ENCODE results near the gene ZMIZ1.
A peak's percentile ranks its signal among the peaks of the same experiment; 100 is the strongest.

ZMIZ1 gene

DNA sequence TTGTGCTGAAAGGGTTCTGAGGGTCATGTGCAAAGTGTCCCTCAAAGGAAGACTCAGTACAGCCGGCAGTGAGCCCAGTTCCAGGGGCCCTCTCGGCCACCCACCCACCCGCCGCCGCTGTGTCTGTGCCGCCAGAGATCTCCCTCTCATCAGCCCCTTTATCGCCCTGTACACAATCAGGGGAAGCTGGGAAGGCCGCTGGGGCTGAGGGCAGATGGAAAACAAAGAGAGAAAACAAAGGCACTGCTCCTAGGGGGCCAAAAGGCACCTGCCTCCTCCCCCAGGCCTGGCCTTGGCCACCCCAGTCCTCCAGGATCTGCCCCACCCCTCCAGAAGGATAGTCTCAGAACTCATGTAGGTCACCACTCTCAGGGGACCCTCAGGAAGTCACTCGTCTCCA, 67.0 kb downstream of the ZMIZ1 start:
- Histone ChIP-seq H2AFZ (ENCODE audit: low read length) (no peak overlapping the region), H3F3A (ENCODE audit: low read depth) (peaks cover 6% of the 10 kb centered on the region; the same call in 1 of the 2 replicates), H3K4me3 (ENCODE audit: low read length, poor library complexity, severe bottlenecking) (peak overlapping the region; percentile 80), H3K4me2 (ENCODE audit: low read depth, low read length, poor library complexity, severe bottlenecking) (peak overlapping the region; percentile 97), H3K9me2 (replicated peaks; ENCODE audit: low read depth, low read length) (no peaks in the 10 kb centered on the region), H3K27me3 (ENCODE audit: insufficient read depth, low read length, poor library complexity, severe bottlenecking) (no peaks in the 10 kb centered on the region), H3K9me3 (ENCODE audit: insufficient read depth, low read depth, low read length) (no peaks in the 10 kb centered on the region), H3K9ac (ENCODE audit: low read depth, low read length, poor library complexity, severe bottlenecking) (peak overlapping the region; percentile 99), H4K20me1 (ENCODE audit: insufficient read depth, low read length, poor library complexity, severe bottlenecking) (no peaks in the 10 kb centered on the region), H3K4me1 (ENCODE audit: insufficient read depth, low read length, poor library complexity, severe bottlenecking) (peaks cover 95% of the 10 kb centered on the region), H3K79me2 (ENCODE audit: insufficient read depth, low read length) (peaks cover 95% of the 10 kb centered on the region), H3K36me3 (ENCODE audit: insufficient read depth, low read length) (peaks cover 29% of the 10 kb centered on the region; the same call in 1 of the 2 replicates)
- TF ChIP-seq, protein P1, sequence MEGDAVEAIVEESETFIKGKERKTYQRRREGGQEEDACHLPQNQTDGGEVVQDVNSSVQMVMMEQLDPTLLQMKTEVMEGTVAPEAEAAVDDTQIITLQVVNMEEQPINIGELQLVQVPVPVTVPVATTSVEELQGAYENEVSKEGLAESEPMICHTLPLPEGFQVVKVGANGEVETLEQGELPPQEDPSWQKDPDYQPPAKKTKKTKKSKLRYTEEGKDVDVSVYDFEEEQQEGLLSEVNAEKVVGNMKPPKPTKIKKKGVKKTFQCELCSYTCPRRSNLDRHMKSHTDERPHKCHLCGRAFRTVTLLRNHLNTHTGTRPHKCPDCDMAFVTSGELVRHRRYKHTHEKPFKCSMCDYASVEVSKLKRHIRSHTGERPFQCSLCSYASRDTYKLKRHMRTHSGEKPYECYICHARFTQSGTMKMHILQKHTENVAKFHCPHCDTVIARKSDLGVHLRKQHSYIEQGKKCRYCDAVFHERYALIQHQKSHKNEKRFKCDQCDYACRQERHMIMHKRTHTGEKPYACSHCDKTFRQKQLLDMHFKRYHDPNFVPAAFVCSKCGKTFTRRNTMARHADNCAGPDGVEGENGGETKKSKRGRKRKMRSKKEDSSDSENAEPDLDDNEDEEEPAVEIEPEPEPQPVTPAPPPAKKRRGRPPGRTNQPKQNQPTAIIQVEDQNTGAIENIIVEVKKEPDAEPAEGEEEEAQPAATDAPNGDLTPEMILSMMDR (conservative IDR thresholded peaks at IDR 0.05; ENCODE audit: low read length): no peak
- no peak for TF ChIP-seq EZH2phosphoT487 (IDR thresholded peaks at IDR 0.05; ENCODE audit: borderline replicate concordance)

DNA sequence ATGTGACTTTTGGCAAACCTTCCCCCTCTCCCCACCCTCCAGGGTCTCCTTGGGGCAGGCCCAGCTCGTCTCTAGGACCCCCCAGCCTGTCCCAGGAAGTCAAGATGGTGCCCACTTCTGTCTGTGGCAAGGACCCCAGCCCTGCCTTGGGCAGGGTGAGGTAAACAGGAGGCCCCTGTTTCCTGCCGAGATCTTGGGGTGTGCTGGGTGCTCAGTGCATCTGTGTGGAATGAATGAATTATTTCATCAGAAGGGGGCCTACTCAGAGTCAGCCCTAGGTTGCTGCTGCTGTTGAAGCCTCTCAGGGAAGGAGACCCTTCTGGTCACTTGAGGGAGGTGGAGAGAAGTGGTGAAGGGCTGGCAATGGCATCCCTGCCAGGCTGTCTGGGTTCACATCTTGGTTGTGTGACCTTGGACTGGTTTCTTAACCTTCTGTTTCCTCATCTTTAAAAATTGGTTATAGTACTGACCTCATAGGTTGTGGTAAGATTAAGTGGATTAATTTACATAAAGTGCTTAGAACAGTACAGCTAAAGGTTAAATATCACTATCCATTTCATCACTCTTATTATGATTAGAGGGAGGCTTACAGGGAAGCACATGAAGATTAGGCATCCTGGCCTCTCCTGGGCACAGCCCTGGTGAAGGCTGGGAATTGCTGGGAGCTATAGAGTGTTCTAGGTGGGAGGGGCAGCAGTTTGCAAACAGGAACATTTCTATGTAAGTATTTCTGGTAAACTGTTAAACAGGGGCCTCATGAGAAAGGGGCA, 67.7 kb downstream of the ZMIZ1 start:
- Histone ChIP-seq H3K4me3 (ENCODE audit: low read length, poor library complexity, severe bottlenecking) (peak overlapping the region; percentile 80), H3K4me2 (ENCODE audit: low read depth, low read length, poor library complexity, severe bottlenecking) (peak overlapping the region; percentile 97), H4K20me1 (ENCODE audit: insufficient read depth, low read length, poor library complexity, severe bottlenecking) (no peaks in the 10 kb centered on the region), H3K36me3 (ENCODE audit: insufficient read depth, low read length) (peaks cover 29% of the 10 kb centered on the region; the same call in 1 of the 2 replicates), H3K27me3 (ENCODE audit: insufficient read depth, low read length, poor library complexity, severe bottlenecking) (no peaks in the 10 kb centered on the region), H3K9me2 (replicated peaks; ENCODE audit: low read depth, low read length) (no peaks in the 10 kb centered on the region), H3F3A (ENCODE audit: low read depth) (peaks cover 6% of the 10 kb centered on the region; the same call in 1 of the 2 replicates), H3K9me3 (ENCODE audit: insufficient read depth, low read depth, low read length) (no peaks in the 10 kb centered on the region), H2AFZ (ENCODE audit: low read length) (no peak overlapping the region), H3K4me1 (ENCODE audit: insufficient read depth, low read length, poor library complexity, severe bottlenecking) (peaks cover 95% of the 10 kb centered on the region), H3K9ac (ENCODE audit: low read depth, low read length, poor library complexity, severe bottlenecking) (peak overlapping the region; percentile 99), H3K79me2 (ENCODE audit: insufficient read depth, low read length) (peaks cover 95% of the 10 kb centered on the region)
- TF ChIP-seq EZH2phosphoT487 (IDR thresholded peaks at IDR 0.05; ENCODE audit: borderline replicate concordance): no peak
- TF ChIP-seq, protein P1 (conservative IDR thresholded peaks at IDR 0.05; ENCODE audit: low read length): no peak

DNA sequence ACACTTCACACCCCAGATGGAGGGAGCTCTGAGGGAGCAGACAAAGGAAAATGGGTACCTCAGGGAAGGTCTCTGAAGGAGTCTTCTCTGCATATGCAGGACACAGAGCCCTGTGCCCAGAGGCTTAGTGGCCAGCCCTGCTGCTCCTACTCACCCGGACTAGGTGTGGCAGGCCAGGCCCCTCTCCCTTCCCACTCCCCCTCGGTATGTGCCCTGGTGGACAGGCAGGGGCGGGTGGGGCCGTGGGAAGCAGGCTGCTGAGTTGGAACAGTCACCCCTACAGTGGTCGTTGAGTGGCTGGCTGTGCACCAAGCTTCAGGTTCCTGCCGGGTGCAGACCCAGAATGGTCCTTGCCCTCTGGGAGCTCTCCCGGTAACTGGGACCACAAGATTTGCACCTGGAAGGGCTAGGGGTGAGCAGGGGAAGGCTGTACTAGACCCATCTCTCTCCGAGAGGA, 68.6 kb downstream of the ZMIZ1 start:
- peaks cover 31% of the 10 kb centered on the region; the same call in 1 of the 2 replicates for H3K36me3 ChIP-seq (ENCODE audit: insufficient read depth, low read length)
- H3F3A ChIP-seq (ENCODE audit: low read depth): peaks cover 6% of the 10 kb centered on the region; the same call in 1 of the 2 replicates
- H2AFZ ChIP-seq (ENCODE audit: low read length): no peak overlapping the region
- H3K9me3 ChIP-seq (ENCODE audit: insufficient read depth, low read depth, low read length): no peaks in the 10 kb centered on the region
- peaks cover 95% of the 10 kb centered on the region for H3K4me1 ChIP-seq (ENCODE audit: insufficient read depth, low read length, poor library complexity, severe bottlenecking)
- TF ChIP-seq, protein P1 (conservative IDR thresholded peaks at IDR 0.05; ENCODE audit: low read length): no peak
- TF ChIP-seq EZH2phosphoT487 (IDR thresholded peaks at IDR 0.05; ENCODE audit: borderline replicate concordance): no peak
- no peaks in the 10 kb centered on the region for H4K20me1 ChIP-seq (ENCODE audit: insufficient read depth, low read length, poor library complexity, severe bottlenecking)
- peak overlapping the region; percentile 99 for H3K9ac ChIP-seq (ENCODE audit: low read depth, low read length, poor library complexity, severe bottlenecking)
- H3K79me2 ChIP-seq (ENCODE audit: insufficient read depth, low read length): peaks cover 95% of the 10 kb centered on the region
- H3K9me2 ChIP-seq (replicated peaks; ENCODE audit: low read depth, low read length): no peaks in the 10 kb centered on the region
- H3K4me3 ChIP-seq (ENCODE audit: low read length, poor library complexity, severe bottlenecking): peak overlapping the region; percentile 80
- peak overlapping the region; percentile 97 for H3K4me2 ChIP-seq (ENCODE audit: low read depth, low read length, poor library complexity, severe bottlenecking)
- no peaks in the 10 kb centered on the region for H3K27me3 ChIP-seq (ENCODE audit: insufficient read depth, low read length, poor library complexity, severe bottlenecking)

All from Loucy (cell line).